B cell (primary cell): ENCODE measurements around the gene IQGAP1. TPM values are rescaled to one million over a fixed set of nuclear protein-coding genes. Genes with fewer than 3 reads are reported as not detected.
"Not testable (repeated sequence)": the region's sequence is repeated elsewhere in the genome, so short reads cannot be mapped to it uniquely, and the experiment has no call there.

Experiments
- ATAC-seq: fragments of 200-7000 bp; cut with Tn5 transposase; one replicate; pipeline ENCODE4 v1.10.0; 2021; ENCODE audit warnings: low read depth, mild to moderate bottlenecking, moderate number of reproducible peaks, moderate library complexity
- CTCF ChIA-PET: fragments of 350-600 bp; sonication (Branson Sonifier 250); formaldehyde crosslinking; loops from one replicate; lab custom pipeline; 2021; ENCODE audit warnings: antibody characterized with exemption, inconsistent platforms; lab: Charles Lee
- POLR2A ChIA-PET: fragments of 350-600 bp; sonication (Branson Sonifier 250); formaldehyde crosslinking; loops from one replicate; lab custom pipeline; 2021; ENCODE audit warnings: antibody characterized with exemption; lab: Charles Lee
- DNase-seq: peaks from one replicate; pipeline ENCODE4 v3.0.0; 2013
- H2AFZ ChIP-seq: 2 replicates; pipeline ENCODE4 v1.6.1; 2012; ENCODE audit warnings: mild to moderate bottlenecking, low read depth, low read length; ENCODE audit not compliant: insufficient read depth, poor library complexity, severe bottlenecking
- H3K27ac ChIP-seq, 2 donors: 1 replicate in 1 of 2; 2 replicates in 1 of 2; pipeline ENCODE4 v1.5.1; 2012 to 2013; ENCODE audit warnings: low read length in 2 of 2, mild to moderate bottlenecking in 2 of 2, moderate library complexity in 1 of 2
- H3K27me3 ChIP-seq, 4 experiments: fragments of 200-600 bp in 1 of 4; sonication (generic) in 1 of 4; replicated peaks in 1 of 4; 1 replicate in 2 of 4; 2 replicates in 2 of 4; pipeline versions ENCODE4 v1.6.1 to v1.7.0; 2013 to 2016; ENCODE audit warnings: low read length in 3 of 4, mild to moderate bottlenecking in 2 of 4, mixed read lengths in 1 of 4, moderate library complexity in 1 of 4; ENCODE audit not compliant: insufficient read depth in 4 of 4, control insufficient read depth in 3 of 4; ENCODE audit errors: control extremely low read depth in 1 of 4
- H3K36me3 ChIP-seq, 2 experiments: replicated peaks in 1 of 2; 1 replicate in 1 of 2; 2 replicates in 1 of 2; pipeline versions ENCODE4 v1.6.1 to v1.7.1; 2013; ENCODE audit warnings: low read length in 1 of 2; ENCODE audit not compliant: insufficient read depth in 2 of 2, control insufficient read depth in 1 of 2; ENCODE audit errors: control extremely low read depth in 1 of 2, extremely low read depth in 1 of 2
- H3K4me1 ChIP-seq, 2 donors: fragments of 200-600 bp in 1 of 2; sonication (generic) in 1 of 2; 1 replicate in 1 of 2; 2 replicates in 1 of 2; pipeline versions ENCODE4 v1.5.1 to v1.6.1; 2013 to 2017; ENCODE audit warnings: low read length in 2 of 2; ENCODE audit not compliant: control insufficient read depth in 2 of 2, insufficient read depth in 2 of 2
- H3K4me2 ChIP-seq: replicated peaks from 2 replicates; pipeline ENCODE3; 2012; ENCODE audit warnings: mild to moderate bottlenecking, low read depth, low read length; ENCODE audit not compliant: poor library complexity, severe bottlenecking
- H3K4me3 ChIP-seq, 5 experiments: fragments of 200-600 bp in 1 of 5; sonication (generic) in 1 of 5; 1 replicate in 3 of 5; 2 replicates in 2 of 5; pipeline versions ENCODE4 v1.5.1 to v1.7.0; 2011 to 2016; ENCODE audit warnings: low read length in 4 of 5, mild to moderate bottlenecking in 4 of 5, low read depth in 2 of 5, control low read depth in 1 of 5, moderate library complexity in 1 of 5; ENCODE audit not compliant: insufficient read depth in 1 of 5; ENCODE audit errors: control extremely low read depth in 1 of 5, extremely low read depth in 1 of 5
- H3K79me2 ChIP-seq: fragments of 200-600 bp; sonication (generic); one replicate; pipeline ENCODE4 v1.6.0; 2016; ENCODE audit warnings: low read length; ENCODE audit not compliant: control insufficient read depth, insufficient read depth
- H3K9ac ChIP-seq: fragments of 200-600 bp; sonication (generic); 2 replicates; pipeline ENCODE4 v1.6.1; 2017; ENCODE audit warnings: mild to moderate bottlenecking, low read length, moderate library complexity
- H3K9me3 ChIP-seq, 3 donors: one replicate each; pipeline versions ENCODE4 v1.6.1 to v1.7.1; 2013; ENCODE audit warnings: low read length in 2 of 3; ENCODE audit not compliant: control insufficient read depth in 2 of 3, insufficient read depth in 1 of 3; ENCODE audit errors: control extremely low read depth in 1 of 3
- H4K20me1 ChIP-seq: 2 replicates; pipeline ENCODE4 v1.6.0; 2012; ENCODE audit warnings: mild to moderate bottlenecking, low read length; ENCODE audit not compliant: insufficient read depth, control insufficient read depth, poor library complexity, severe bottlenecking
- H3K27ac Mint-ChIP-seq: one replicate; pipeline ENCODE4 v1.8.0; 2021; ENCODE audit warnings: mixed read lengths
- H3K27me3 Mint-ChIP-seq: one replicate; pipeline ENCODE4 v1.8.0; 2021; ENCODE audit warnings: mixed read lengths
- H3K4me1 Mint-ChIP-seq: one replicate; pipeline ENCODE4 v1.8.0; 2021; ENCODE audit warnings: mixed read lengths
- H3K4me3 Mint-ChIP-seq: one replicate; pipeline ENCODE4 v1.8.0; 2021; ENCODE audit warnings: mixed read lengths
- H3K9me3 Mint-ChIP-seq: one replicate; pipeline ENCODE4 v1.8.0; 2022; ENCODE audit warnings: mixed read lengths; ENCODE audit not compliant: insufficient read depth
- EZH2 ChIP-seq: IDR thresholded peaks from 2 replicates; pipeline ENCODE4 v1.6.1; 2012; ENCODE audit warnings: borderline replicate concordance, low read depth, mild to moderate bottlenecking, moderate library complexity, low read length; ENCODE audit not compliant: insufficient read depth, poor library complexity, severe bottlenecking
- WGBS: methylation state at CpG from one replicate; pipeline ENCODE4 v1.1.5; 2013; ENCODE audit warnings: missing lambda C conversion rate; ENCODE audit not compliant: insufficient coverage; 5-methylcytosine and 5-hydroxymethylcytosine counted together
- intact Hi-C: fragments of 100-400 bp; cut with micrococcal nuclease; formaldehyde crosslinking; loops from one replicate; pipeline ENCODE4 v1.10.0; 2022
- polyA plus RNA-seq: library from polyadenylated mRNA; depleted of rRNA; stranded (reverse); fragments of >200 nt; gene quantifications from 2 replicates; pipeline ENCODE4 v1.2.3, GENCODE V29; 2012
- total RNA-seq, 2 donors: library from RNA; stranded (reverse); fragments of 120-200 nt in 1 of 2; gene quantifications; 1 replicate in 1 of 2; 2 replicates in 1 of 2; pipeline versions ENCODE4 v1.2.3 to v1.2.4, GENCODE V29; 2013 to 2022
- TF ChIP-seq, protein P1 (sequence below): fragments of 200-600 bp; IDR thresholded peaks from one replicate; pipeline ENCODE4 v1.8.0; 2022; ENCODE audit warnings: antibody characterized with exemption, mild to moderate bottlenecking

Gene IQGAP1
- total and polyA plus RNA-seq, 2 donors (not counting 1 experiment from before 2014, with no cell fraction given) = 49.7 to 216 TPM

DNA sequence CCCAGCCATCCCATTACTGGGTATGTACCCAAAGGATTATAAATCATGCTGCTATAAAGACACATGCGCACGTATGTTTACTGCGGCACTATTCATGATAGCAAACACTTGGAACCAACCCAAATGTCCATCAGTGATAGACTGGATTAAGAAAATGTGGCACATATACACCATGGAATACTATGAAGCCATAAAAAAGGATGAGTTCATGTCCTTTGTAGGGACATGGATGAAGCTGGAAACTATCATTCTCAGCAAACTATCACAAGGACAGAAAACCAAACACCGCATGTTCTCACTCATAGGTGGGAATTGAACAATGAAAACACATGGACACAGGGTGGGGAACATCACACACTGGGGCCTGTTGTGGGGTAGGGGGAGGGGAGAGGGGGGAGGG is 22.3 kb downstream of the IQGAP1 start:
- H3K4me2 ChIP-seq, H3K27ac ChIP-seq, CTCF ChIA-PET, H3K9me3 ChIP-seq, ATAC-seq, H3K27me3 Mint-ChIP-seq, H3K9ac ChIP-seq, H2AFZ ChIP-seq, POLR2A ChIA-PET, H3K9me3 Mint-ChIP-seq, H3K36me3 ChIP-seq, H3K4me3 Mint-ChIP-seq, DNase-seq, H3K27ac Mint-ChIP-seq, H3K27me3 ChIP-seq, H3K4me3 ChIP-seq: not testable (repeated sequence)
- WGBS = no CpG with 5 or more reads among the region's 4 CpGs
- Histone ChIP-seq H4K20me1 (peaks cover 68% of the 10 kb centered on the region), H3K79me2 (peaks cover 88% of the 10 kb centered on the region), H3K4me1 (peaks cover 26 to 41% of the 10 kb centered on the region in 2 donors)
- intact Hi-C loops = loop anchor here (5.0 kb wide), 1 partner anchor 33 kb away; no protein-coding TSS in a partner anchor
- H3K4me1 Mint-ChIP-seq = peaks cover 65% of the 10 kb centered on the region

GRCh38 chr15:90411176-90411575 is 23.1 kb downstream of the IQGAP1 start:
- POLR2A ChIA-PET = no interaction called here

More at GRCh38 chr15:90411176-90411575, 23.1 kb downstream of the IQGAP1 start:
- DNase-seq = no peak
- TF ChIP-seq EZH2 = no peak
- TF ChIP-seq, protein P1, sequence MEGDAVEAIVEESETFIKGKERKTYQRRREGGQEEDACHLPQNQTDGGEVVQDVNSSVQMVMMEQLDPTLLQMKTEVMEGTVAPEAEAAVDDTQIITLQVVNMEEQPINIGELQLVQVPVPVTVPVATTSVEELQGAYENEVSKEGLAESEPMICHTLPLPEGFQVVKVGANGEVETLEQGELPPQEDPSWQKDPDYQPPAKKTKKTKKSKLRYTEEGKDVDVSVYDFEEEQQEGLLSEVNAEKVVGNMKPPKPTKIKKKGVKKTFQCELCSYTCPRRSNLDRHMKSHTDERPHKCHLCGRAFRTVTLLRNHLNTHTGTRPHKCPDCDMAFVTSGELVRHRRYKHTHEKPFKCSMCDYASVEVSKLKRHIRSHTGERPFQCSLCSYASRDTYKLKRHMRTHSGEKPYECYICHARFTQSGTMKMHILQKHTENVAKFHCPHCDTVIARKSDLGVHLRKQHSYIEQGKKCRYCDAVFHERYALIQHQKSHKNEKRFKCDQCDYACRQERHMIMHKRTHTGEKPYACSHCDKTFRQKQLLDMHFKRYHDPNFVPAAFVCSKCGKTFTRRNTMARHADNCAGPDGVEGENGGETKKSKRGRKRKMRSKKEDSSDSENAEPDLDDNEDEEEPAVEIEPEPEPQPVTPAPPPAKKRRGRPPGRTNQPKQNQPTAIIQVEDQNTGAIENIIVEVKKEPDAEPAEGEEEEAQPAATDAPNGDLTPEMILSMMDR = no peak
- Mint-ChIP-seq H3K27me3 (no peaks in the 10 kb centered on the region), H3K4me1 (peaks cover 66% of the 10 kb centered on the region), H3K4me3 (no peak overlapping the region), H3K9me3 (no peaks in the 10 kb centered on the region), H3K27ac (peak overlapping the region; percentile 39)
- ATAC-seq = no peak
- H3K4me1 ChIP-seq = peaks cover 26 to 41% of the 10 kb centered on the region in 2 donors
- H2AFZ ChIP-seq = no peak overlapping the region
- peak overlapping the region; percentile 64 for H3K4me2 ChIP-seq
- H3K9me3 ChIP-seq = peaks cover 0 to 4% (median 0%) of the 10 kb centered on the region in 3 donors
- H4K20me1 ChIP-seq = peaks cover 64% of the 10 kb centered on the region
- peak overlapping the region in 1 of 2 donors; percentile 17 for H3K27ac ChIP-seq
- H3K27me3 ChIP-seq = no peaks in the 10 kb centered on the region
- no CpG with 5 or more reads among the region's 2 CpGs for WGBS
- H3K9ac ChIP-seq = no peak overlapping the region
- H3K79me2 ChIP-seq = peaks cover 88% of the 10 kb centered on the region
- intact Hi-C loops = loop anchor here (5.0 kb wide), 1 partner anchor 34 kb away; no protein-coding TSS in a partner anchor
- no peak overlapping the region for H3K4me3 ChIP-seq
- peaks cover 6 to 7% of the 10 kb centered on the region in 2 experiments for H3K36me3 ChIP-seq
- CTCF ChIA-PET = no interaction called here
